Measurements from ENCODE around the gene COL4A5.
"Not testable (repeated sequence)": the region's sequence is repeated elsewhere in the genome, so short reads cannot be mapped to it uniquely, and the experiment has no call there.

Gene COL4A5

DNA sequence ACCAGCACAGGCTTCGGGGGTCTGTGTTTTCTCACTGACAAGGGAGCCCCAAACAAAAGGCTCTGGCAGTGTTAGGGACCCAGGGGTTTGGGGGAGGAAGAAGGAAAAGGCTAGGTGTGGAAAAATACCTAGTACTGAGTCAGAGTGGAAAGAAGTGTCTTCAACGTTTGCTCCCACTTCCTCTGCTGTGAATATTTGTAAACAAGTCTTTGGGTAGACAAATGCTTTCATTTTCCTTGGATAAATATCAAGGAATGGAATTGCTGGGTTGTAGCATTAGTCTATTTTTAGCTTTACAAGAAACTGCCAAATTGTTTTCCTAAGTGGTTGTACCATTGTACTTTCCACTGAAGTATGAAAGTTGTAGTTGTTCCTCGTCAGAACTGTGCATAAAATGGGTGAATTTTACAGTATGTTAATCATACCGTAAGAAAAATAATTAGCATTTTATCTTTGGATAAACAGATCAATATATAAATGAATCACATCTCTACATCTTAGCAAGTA is 17.4 kb downstream of the COL4A5 start:
- no peak for DNase-seq (ENCODE audit: low spot score)
- TF ChIP-seq, protein P1, sequence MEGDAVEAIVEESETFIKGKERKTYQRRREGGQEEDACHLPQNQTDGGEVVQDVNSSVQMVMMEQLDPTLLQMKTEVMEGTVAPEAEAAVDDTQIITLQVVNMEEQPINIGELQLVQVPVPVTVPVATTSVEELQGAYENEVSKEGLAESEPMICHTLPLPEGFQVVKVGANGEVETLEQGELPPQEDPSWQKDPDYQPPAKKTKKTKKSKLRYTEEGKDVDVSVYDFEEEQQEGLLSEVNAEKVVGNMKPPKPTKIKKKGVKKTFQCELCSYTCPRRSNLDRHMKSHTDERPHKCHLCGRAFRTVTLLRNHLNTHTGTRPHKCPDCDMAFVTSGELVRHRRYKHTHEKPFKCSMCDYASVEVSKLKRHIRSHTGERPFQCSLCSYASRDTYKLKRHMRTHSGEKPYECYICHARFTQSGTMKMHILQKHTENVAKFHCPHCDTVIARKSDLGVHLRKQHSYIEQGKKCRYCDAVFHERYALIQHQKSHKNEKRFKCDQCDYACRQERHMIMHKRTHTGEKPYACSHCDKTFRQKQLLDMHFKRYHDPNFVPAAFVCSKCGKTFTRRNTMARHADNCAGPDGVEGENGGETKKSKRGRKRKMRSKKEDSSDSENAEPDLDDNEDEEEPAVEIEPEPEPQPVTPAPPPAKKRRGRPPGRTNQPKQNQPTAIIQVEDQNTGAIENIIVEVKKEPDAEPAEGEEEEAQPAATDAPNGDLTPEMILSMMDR (IDR thresholded peaks at IDR 0.05; ENCODE audit: extremely low read depth, missing control alignments) = no peak

DNA sequence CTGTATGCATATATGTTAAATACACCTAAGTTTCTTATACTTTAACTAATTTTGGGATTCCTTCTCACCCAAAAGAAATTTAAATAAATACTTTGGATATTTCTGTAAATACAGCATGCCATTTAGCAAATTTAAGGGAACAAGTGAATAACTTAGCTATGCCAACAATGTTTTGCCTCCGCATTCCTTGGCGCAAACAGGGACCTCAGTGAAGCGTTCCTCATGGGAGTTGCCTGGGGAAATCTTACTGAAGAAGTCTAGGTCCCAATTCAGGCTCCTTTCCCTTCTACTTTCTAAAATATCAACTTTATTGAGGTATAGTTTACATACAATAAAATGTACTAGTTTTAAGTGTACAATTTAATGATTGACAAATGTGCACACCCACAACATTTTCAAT is 25.0 kb downstream of the COL4A5 start:
- TF ChIP-seq, protein P1 (IDR thresholded peaks at IDR 0.05; ENCODE audit: extremely low read depth, missing control alignments) = no peak
- no peak for DNase-seq (ENCODE audit: low spot score)

DNA sequence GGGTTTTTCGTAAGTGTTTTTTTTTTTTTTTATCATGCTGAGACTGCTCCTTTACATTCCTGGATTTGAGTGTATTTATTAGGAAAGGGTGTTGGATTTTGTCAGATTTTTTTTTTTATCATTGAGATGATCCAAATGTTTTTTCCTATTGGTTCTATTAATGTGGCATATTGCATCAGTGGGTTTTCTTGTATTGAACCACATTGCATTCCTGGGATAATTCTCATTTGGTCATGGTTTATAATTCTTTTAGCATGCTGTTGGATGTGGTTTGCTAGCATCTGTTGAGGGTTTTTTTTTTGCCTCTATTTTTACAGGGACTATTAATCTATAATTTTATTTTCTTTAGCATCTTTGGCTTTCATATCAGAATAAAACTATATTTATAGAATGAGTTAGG is 28.8 kb downstream of the COL4A5 start:
- DNase-seq (ENCODE audit: low spot score) = no peak
- TF ChIP-seq, protein P1 (IDR thresholded peaks at IDR 0.05; ENCODE audit: extremely low read depth, missing control alignments) = no peak

- no peak for DNase-seq (ENCODE audit: low spot score)
- TF ChIP-seq, protein P1 (IDR thresholded peaks at IDR 0.05; ENCODE audit: extremely low read depth, missing control alignments) = no peak
Observed at GRCh38 chrX:108473979-108474378, 34.3 kb downstream of the COL4A5 start.

DNA sequence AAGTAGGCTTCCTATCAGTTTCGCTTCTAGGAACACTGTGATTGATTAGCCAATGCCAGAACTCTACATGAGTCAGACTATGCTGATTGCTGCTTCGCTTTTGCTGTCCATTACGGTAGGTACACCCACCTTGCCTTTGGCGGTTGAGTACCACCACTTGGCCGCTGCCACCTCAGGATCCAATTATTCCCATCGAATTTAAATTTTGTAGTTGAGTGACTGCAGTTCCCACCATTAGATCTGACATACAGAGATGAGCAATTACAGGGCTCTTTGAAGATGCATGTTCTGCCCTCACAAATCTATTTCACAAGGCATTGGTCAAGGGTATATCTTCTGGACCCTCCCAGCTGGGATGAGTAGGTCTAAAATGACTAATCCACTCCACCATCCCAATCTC is 41.9 kb downstream of the COL4A5 start:
- not testable (repeated sequence) for DNase-seq (ENCODE audit: low spot score)

DNA sequence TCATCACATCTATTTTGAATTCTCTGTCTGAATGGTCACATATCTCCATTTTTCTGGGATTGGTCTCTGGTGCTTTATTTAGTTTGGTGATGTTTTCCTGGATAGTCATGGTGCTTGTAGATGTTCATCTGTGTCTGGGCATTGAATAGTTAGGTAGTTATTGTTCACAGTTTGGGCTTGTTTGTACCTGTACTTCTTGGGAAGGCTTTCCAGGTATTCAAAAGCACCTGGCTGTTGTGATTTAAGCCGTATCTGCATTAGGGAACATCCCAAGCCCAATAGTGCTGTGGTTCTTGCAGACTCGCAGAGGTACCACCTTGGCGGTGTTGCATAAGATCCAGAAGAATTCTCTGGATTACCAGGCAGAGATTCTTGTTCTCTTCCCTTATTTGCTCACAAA is 44.6 kb downstream of the COL4A5 start:
- TF ChIP-seq, protein P1 (IDR thresholded peaks at IDR 0.05; ENCODE audit: extremely low read depth, missing control alignments) = no peak
- DNase-seq (ENCODE audit: low spot score) = no peak

DNA sequence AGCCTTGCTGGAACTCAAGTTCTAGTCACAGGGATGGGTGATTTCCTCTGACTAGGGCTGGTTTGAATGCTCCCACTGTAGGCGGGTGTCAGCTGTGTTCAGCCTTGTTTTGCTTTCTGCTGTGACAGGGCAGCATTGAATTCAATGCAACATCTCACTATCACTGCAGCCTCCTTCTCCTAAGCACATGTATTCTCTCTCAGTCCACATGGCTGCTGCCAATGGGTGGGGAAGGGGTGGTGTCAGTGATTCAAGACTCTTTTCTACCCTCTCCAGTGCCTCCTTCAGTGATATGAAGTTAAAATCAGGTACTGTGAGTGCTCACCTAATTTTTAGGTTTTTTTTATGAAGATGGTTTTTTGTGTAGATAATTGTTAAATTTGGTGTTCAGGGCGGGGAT is 46.3 kb downstream of the COL4A5 start:
- TF ChIP-seq, protein P1 (IDR thresholded peaks at IDR 0.05; ENCODE audit: extremely low read depth, missing control alignments) = no peak

GRCh38 chrX:108494406-108495090 is 54.9 kb downstream of the COL4A5 start:
- DNase-seq (ENCODE audit: low spot score) = no peak
- TF ChIP-seq, protein P1 (IDR thresholded peaks at IDR 0.05; ENCODE audit: extremely low read depth, missing control alignments) = no peak

More for the DNA sequence above, 46.3 kb downstream of the COL4A5 start:
- DNase-seq (ENCODE audit: low spot score) = no peak
